GM18498 (cell line): Measurements from ENCODE around the gene HMG20A.
A peak's percentile ranks its signal among the peaks of the same experiment; 100 is the strongest.
"Not testable (repeated sequence)": the region's sequence is repeated elsewhere in the genome, so short reads cannot be mapped to it uniquely, and the experiment has no call there.

ENCODE experiments used
- ATAC-seq: cut with Tn5 transposase; IDR thresholded peaks from one replicate; pipeline ENCODE4 v1.9.1; 2021; ENCODE audit warnings: mild to moderate bottlenecking, moderate library complexity; ENCODE audit not compliant: unreplicated experiment

The HMG20A gene

GRCh38 chr15:77406173-77406759 lies 14.4 kb upstream of the HMG20A start:
- ATAC-seq, result not testable (repeated sequence)

DNA sequence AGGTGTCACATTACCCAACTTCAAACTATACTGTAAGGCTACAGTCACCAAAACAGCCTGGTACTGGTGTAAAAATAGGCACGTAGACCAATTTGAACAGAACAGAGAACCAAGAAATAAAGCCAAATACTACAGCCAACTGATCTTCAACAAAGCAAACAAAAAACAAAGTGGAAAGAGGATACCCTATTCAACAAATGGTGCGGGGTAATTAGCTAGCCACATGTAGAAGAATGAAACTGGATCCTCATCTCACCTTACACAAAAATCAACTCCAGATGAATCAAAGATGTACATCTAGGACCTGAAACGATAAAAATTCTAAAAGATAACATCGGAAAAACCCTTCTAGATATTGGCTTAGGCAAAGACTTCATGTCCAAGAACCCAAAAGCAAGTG lies 13.8 kb upstream of the HMG20A start:
- no peak for ATAC-seq

GRCh38 chr15:77409259-77410156 lies 11.2 kb upstream of the HMG20A start:
- ATAC-seq, result peak; percentile 90

DNA sequence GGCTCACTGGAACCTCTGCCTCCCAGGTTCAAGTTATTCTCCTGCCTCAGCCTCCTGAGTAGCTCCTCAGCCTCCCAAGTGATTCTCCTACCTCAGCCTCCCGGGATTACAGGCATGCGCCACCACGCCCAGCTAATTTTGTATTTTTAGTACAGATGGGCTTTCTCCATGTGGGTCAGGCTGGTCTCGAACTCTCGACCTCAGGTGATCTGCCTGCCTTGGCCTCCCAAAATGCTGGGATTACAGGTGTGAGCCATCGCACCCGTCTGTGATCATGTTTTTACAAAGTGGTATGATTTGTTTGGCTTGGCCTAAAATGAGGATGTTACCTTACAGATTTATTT lies 10.6 kb upstream of the HMG20A start:
- not testable (repeated sequence) for ATAC-seq

GRCh38 chr15:77410701-77411618 lies 9.7 kb upstream of the HMG20A start:
- ATAC-seq, result no peak

GRCh38 chr15:77411619-77411976 lies 9.1 kb upstream of the HMG20A start:
- no peak for ATAC-seq

- no peak for ATAC-seq
Observed at GRCh38 chr15:77412972-77413698, 7.6 kb upstream of the HMG20A start.

- no peak for ATAC-seq
Observed at GRCh38 chr15:77413699-77414349, 6.9 kb upstream of the HMG20A start.

DNA sequence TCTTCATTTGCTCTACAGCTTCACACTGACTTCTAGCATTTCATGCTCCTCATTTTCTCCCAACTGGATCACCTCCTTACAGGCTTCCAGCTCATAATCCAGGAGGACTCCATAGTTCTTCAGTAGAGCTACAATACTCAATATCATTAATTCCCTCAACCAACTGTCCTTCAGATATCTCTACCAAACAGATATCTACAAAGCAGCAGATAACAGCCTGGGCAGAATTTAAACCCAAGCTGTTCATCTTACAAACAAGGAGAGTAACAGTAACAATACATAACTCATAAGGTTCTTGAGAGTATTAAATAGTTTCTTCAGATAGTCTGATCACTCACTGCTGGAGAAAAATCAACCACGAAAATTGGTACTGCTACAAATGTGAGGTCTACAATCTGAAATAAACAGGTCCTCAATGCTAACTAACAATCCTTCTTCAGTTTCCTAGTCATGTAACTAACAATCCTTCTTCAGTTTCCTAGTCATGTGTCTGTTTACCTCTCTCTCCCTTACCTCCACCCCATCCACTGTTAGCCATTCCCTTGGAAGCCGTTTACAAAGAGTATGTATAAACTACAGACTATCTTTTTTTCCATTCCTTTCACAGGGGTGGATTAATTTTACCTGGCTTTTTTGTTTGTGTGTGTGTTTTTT lies 5.8 kb upstream of the HMG20A start:
- ATAC-seq, result no peak

DNA sequence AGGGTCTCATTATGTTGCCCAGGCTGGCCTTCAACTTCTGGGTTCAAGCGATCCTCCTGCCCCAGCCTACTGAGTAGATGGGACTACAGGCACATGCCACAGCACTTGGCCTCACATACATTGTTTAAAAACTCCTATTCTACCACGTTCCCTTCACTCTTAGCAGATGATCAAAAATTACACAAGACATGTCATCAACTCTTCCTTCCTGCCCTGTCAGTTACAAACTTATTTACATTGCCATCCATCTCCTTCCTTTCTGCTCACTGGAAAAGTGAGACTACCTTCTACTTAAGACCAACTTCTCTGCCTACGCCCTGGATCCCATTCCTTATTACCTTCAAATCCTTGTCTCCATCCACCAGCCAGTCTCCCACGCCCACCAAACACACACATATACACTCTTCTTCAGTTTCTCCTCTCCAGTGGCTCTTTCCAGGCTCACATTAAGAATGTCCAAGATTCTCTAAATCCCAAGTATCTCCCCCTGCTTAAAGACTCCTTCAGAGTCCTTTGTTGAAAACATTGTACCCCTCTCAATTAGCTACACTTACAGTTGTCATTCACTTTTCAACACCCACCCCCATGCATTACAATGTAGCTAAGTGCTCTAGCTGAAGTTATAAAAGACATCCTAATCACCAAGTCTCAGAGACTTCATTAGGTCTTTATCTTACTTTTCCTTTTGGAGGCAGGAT lies 5.1 kb upstream of the HMG20A start:
- ATAC-seq, result no peak

DNA sequence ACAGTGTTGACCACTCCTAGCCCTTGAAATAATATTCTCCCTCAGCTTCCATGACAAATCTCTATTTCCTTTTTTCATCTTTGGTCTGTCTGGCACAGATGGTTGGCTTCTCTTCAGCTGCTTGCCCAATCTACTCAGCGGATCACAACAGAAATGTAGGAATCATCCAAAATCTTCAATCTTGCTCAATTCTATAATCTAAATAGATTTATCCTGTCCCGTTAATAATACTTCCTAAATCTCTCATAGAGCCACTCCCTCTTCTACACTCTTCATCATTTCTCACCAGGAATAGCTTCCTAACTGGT lies 4.6 kb upstream of the HMG20A start:
- ATAC-seq, result no peak

DNA sequence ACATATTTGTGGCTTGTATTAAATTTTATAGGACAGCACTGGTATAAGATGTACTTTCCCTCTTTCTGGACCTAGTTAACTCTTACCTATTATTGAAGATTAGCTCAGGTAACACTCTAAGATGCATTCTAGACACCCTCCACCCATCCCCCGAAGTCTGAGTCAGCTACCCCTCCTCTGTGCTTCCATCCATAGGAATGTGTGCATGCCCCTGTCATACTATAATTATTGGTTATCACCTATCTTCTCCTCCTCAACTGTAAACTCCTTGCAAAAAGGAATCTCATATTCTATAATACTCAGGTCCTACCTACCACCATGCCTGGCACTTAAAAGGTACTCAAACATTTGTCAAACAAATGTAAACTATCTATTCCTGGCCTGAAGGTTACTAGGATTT lies 3.7 kb upstream of the HMG20A start:
- no peak for ATAC-seq

- no peak for ATAC-seq
Observed at GRCh38 chr15:77417602-77418001, 3.1 kb upstream of the HMG20A start.

- ATAC-seq, result no peak
Observed at GRCh38 chr15:77418391-77418965, 2.2 kb upstream of the HMG20A start.

DNA sequence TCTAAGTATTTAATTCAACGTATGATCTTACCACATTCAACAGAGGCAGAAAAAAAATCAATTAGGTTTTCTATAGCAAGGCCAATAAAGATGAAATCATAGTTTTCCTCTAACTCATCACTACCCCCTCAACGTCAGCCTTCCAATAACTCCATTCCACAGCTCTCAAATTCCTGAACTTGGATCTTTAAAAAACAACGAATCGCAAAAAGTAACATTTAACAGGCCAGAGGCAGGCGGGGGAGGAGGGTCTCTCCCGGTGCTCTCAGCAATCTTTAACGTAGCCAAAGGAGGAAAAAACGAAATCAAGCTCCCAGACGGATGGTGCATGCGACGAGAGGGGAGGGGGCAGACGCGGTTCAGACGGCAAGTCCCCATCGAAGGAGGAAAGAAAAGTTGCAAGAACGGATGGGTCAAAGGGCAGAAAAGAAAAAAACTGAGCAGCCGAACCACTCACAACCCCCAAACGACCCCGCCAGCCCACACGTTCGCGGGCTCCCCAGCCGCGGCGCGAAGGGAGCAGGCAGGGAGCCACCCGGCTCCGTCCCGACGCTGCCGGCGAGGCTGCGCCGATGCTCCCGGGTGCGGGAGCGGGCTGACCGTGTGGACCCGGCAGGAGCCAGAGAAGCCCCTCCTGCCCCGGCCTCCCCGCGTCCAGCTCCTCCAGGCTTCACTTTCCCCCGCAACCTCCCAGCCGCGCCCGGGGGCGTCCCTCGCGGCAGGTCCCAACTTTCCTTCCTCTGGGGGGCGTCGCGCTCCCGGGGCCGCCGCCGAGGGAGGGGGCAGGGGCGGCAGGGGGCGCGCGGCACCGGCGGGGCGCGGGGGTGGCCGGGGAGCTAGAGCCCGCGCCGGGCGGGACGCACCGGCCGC lies 1.5 kb upstream of the HMG20A start:
- ATAC-seq, result no peak

DNA sequence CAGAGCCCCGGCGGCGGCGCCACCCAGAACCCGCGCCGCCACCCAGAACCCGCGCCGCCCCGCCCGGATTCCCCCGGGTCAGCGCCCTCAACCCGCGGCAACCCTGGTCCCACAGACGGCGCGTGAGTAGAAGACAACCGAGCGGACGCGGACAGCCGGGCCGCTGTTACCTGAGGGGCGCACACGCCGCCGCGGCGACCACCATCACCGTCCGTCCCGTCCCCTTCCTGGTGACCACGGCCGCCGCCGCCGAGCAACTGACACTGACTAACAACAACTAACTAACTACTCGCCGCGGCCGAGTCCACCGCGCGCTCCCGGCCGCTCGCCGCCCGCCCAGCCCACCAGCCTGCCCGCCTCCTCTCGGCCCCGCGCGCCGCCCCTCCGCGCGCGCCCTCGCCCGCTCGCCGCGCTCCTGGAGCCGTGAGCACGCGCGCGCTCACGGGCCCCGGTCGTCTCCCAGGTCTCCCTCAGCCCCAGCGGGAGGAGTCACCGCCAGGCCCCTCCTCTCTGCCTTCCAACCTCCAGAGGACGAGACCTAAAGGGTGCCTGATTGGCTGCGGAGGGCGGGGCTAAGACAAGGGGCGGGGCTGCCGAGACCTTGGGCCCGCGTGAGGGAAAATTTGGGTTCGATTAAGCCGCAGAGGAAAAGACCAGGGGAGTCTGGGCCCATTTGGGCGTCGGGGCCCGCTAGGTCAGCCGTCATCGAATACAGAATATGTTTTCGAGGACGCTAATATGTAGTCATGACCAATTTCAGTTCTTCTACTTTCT lies 665 bp upstream of the HMG20A start, which contains the start of gene PEAK1:
Gene PEAK1 (minus strand): TSS at position 269 of the 774 bp plus-strand sequence. CDS start 238,178 bp downstream, outside the sequence.
- peak; percentile 90 for ATAC-seq

DNA sequence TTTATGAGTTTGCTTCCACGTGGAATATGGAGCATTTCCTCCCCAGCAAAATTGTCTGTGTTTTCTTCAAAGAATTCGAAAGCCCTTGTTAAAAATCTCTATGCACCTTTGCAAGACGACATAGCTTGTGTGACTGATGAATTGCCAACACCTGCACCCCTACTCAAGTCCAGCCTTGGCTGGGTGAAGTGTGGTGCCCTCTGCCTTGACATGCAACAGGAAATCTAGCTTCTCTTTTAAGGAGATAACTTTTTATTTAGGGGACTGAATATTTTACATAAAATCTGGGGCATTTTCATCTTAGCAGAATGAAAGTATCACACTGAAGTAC lies 647 bp downstream of the HMG20A start:
- ATAC-seq, result no peak
